ENCODE results near the gene PACS1. TPM values are rescaled to one million over a fixed set of nuclear protein-coding genes. Genes with fewer than 3 reads are reported as not detected.

Gene PACS1
- total and polyA plus RNA-seq, 9 donors, result 22.4 to 92.9 (median 73.9) TPM

- intact Hi-C loops (cut with DNase I), result loop anchor here in 1 of 4 donors (10.0 kb wide), 1 partner anchor 1784 kb away; the partner anchor contains the start of genes BAD and GPR137
- peak overlapping the region; percentile 85 to 86 for H3K27ac ChIP-seq
- TF ChIP-seq CTCF (IDR thresholded peaks at IDR 0.05) (no peak), EP300 (IDR thresholded peaks at IDR 0.05) (no peak), POLR2A (IDR thresholded peaks at IDR 0.05) (no peak)
- H3K4me3 ChIP-seq, result peak overlapping the region; percentile 58
- peaks cover 12% of the 10 kb centered on the region for H3K4me1 ChIP-seq (ENCODE audit: insufficient read depth)
- DNase-seq, result peak; percentile 47 to 63 (median 57)
- no peaks in the 10 kb centered on the region for H3K36me3 ChIP-seq
- H3K9me3 ChIP-seq, result no peaks in the 10 kb centered on the region
- WGBS, 3 donors, result 14 to 33% (median 14%) methylated on average over 14 of the region's 14 CpGs
- H3K27me3 ChIP-seq, result no peaks in the 10 kb centered on the region
These were observed 953 bp upstream of the PACS1 start for GRCh38 chr11:66068923-66069714.

- Histone ChIP-seq H3K27ac (peak overlapping the region; percentile 47 to 82), H3K27me3 (no peaks in the 10 kb centered on the region), H3K4me3 (peak overlapping the region; percentile 58), H3K9me3 (no peaks in the 10 kb centered on the region), H3K4me1 (ENCODE audit: insufficient read depth) (peaks cover 12% of the 10 kb centered on the region), H3K36me3 (no peaks in the 10 kb centered on the region)
- 1% methylated on average over 42 to 60 of the region's 60 CpGs for WGBS, 3 donors
- peak; percentile 47 to 70 (median 64) for DNase-seq
- no peak for TF ChIP-seq CTCF (IDR thresholded peaks at IDR 0.05)
- no peak for TF ChIP-seq EP300 (IDR thresholded peaks at IDR 0.05)
- TF ChIP-seq POLR2A (IDR thresholded peaks at IDR 0.05), result no peak
- intact Hi-C loops (cut with DNase I), result no loop called here
These were observed 720 bp downstream of the PACS1 start for GRCh38 chr11:66070604-66071380.

- Histone ChIP-seq H3K9me3 (no peaks in the 10 kb centered on the region), H3K36me3 (no peaks in the 10 kb centered on the region), H3K4me3 (peak overlapping the region; percentile 58), H3K27me3 (no peaks in the 10 kb centered on the region), H3K4me1 (ENCODE audit: insufficient read depth) (peaks cover 12% of the 10 kb centered on the region), H3K27ac (peak overlapping the region; percentile 47 to 82)
- peak in 1 of 5 donors; percentile 4 for DNase-seq
- WGBS, 3 donors, result 23 to 28% (median 24%) methylated on average over 2 of the region's 2 CpGs
- intact Hi-C loops (cut with DNase I), result no loop called here
- TF ChIP-seq EP300 (IDR thresholded peaks at IDR 0.05) (no peak), CTCF (IDR thresholded peaks at IDR 0.05) (no peak), POLR2A (IDR thresholded peaks at IDR 0.05) (no peak)
These were observed 1.3 kb downstream of the PACS1 start for GRCh38 chr11:66071381-66071801.

GRCh38 chr11:66072081-66072480 is 2.0 kb downstream of the PACS1 start:
- TF ChIP-seq CTCF (IDR thresholded peaks at IDR 0.05) (no peak), EP300 (IDR thresholded peaks at IDR 0.05) (no peak), POLR2A (IDR thresholded peaks at IDR 0.05) (no peak)
- H3K9me3 ChIP-seq, result no peaks in the 10 kb centered on the region
- H3K27me3 ChIP-seq, result no peaks in the 10 kb centered on the region
- no peak overlapping the region for H3K4me3 ChIP-seq
- no peak for DNase-seq
- no peaks in the 10 kb centered on the region for H3K36me3 ChIP-seq
- peaks cover 15% of the 10 kb centered on the region for H3K4me1 ChIP-seq (ENCODE audit: insufficient read depth)
- H3K27ac ChIP-seq, result no peak overlapping the region
- intact Hi-C loops (cut with DNase I), result no loop called here
- WGBS, 3 donors, result 92 to 97% (median 95%) methylated on average over 3 of the region's 3 CpGs

All from ovary (tissue), 9 donors.